GM23338 (cell line): ENCODE measurements around the gene MEGF8.

Source experiments
- CREB1 ChIP-seq: fragments of 250-450 bp; sonication (Bioruptor Pico); IDR thresholded peaks from 2 replicates; pipeline ENCODE4 v1.5.0; 2020; ENCODE audit warnings: low read depth, mild to moderate bottlenecking, moderate library complexity
- ETS1 ChIP-seq: IDR thresholded peaks from 2 replicates; pipeline ENCODE4 v1.6.1; 2016; ENCODE audit warnings: antibody characterized with exemption
- EZH2 ChIP-seq: fragments of 200-600 bp; sonication (generic); IDR thresholded peaks from one replicate; pipeline ENCODE4 v1.8.0; 2017; ENCODE audit warnings: antibody characterized with exemption, mild to moderate bottlenecking, low read depth; ENCODE audit not compliant: unreplicated experiment
- EZH2phosphoT487 ChIP-seq: fragments of 200-600 bp; sonication (generic); IDR thresholded peaks from one replicate; pipeline ENCODE4 v1.8.1; 2018; ENCODE audit warnings: antibody characterized with exemption; ENCODE audit not compliant: unreplicated experiment
- JUNB ChIP-seq: IDR thresholded peaks from one replicate; pipeline ENCODE4 v1.6.1; 2016; ENCODE audit warnings: antibody characterized with exemption; ENCODE audit not compliant: unreplicated experiment
- NANOG ChIP-seq: IDR thresholded peaks from 2 replicates; pipeline ENCODE4 v1.6.1; 2016; ENCODE audit warnings: antibody characterized with exemption, borderline replicate concordance
- POLR2AphosphoS5 ChIP-seq: IDR thresholded peaks from 2 replicates; pipeline ENCODE4 v1.6.1; 2016; ENCODE audit warnings: antibody characterized with exemption, low read depth
- REST ChIP-seq: IDR thresholded peaks from one replicate; pipeline ENCODE4 v1.6.1; 2018; ENCODE audit warnings: antibody characterized with exemption; ENCODE audit not compliant: unreplicated experiment
- STAT1 ChIP-seq: IDR thresholded peaks from one replicate; pipeline ENCODE4 v1.6.1; 2016; ENCODE audit warnings: antibody characterized with exemption; ENCODE audit not compliant: unreplicated experiment
- ZNF331 ChIP-seq: fragments of 250-450 bp; sonication (Bioruptor Pico); IDR thresholded peaks from 2 replicates; pipeline ENCODE4 v1.5.0; 2020; ENCODE audit warnings: low read depth, mild to moderate bottlenecking, moderate library complexity
- ZNF462 ChIP-seq: fragments of 250-450 bp; sonication (Bioruptor Pico); IDR thresholded peaks from 2 replicates; pipeline ENCODE4 v1.5.0; 2020; ENCODE audit warnings: mild to moderate bottlenecking, moderate library complexity
- TF ChIP-seq, protein P1 (sequence below), 2 experiments: fragments of 200-600 bp in 1 of 2; sonication (generic) in 1 of 2; conservative IDR thresholded peaks; 2 replicates each; pipeline versions ENCODE4 v1.5.1 to v1.6.1; 2016 to 2017; ENCODE audit warnings: antibody characterized with exemption in 2 of 2, low read depth in 2 of 2, mild to moderate bottlenecking in 2 of 2, moderate library complexity in 1 of 2

- TF ChIP-seq JUNB (no peak), POLR2AphosphoS5 (no peak), ZNF331 (CRISPR knock-in tag) (no peak), ETS1 (no peak), EZH2 (no peak), CREB1 (CRISPR knock-in tag) (no peak), REST (no peak), EZH2phosphoT487 (no peak), NANOG (no peak), ZNF462 (CRISPR knock-in tag) (no peak), STAT1 (no peak)
- TF ChIP-seq, protein P1, sequence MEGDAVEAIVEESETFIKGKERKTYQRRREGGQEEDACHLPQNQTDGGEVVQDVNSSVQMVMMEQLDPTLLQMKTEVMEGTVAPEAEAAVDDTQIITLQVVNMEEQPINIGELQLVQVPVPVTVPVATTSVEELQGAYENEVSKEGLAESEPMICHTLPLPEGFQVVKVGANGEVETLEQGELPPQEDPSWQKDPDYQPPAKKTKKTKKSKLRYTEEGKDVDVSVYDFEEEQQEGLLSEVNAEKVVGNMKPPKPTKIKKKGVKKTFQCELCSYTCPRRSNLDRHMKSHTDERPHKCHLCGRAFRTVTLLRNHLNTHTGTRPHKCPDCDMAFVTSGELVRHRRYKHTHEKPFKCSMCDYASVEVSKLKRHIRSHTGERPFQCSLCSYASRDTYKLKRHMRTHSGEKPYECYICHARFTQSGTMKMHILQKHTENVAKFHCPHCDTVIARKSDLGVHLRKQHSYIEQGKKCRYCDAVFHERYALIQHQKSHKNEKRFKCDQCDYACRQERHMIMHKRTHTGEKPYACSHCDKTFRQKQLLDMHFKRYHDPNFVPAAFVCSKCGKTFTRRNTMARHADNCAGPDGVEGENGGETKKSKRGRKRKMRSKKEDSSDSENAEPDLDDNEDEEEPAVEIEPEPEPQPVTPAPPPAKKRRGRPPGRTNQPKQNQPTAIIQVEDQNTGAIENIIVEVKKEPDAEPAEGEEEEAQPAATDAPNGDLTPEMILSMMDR (conservative IDR thresholded peaks at IDR 0.05; ENCODE audit: low read depth in 2 of 2): no peak
These were observed 42.9 kb downstream of the MEGF8 start for GRCh38 chr19:42368360-42368759.
